Vagina (tissue), 2 donors: ENCODE results near the gene SLC39A12. TPM values are rescaled to one million over a fixed set of nuclear protein-coding genes. Genes with fewer than 3 reads are reported as not detected.

Source experiments
- DNase-seq, 2 donors: peaks; one replicate each; pipeline ENCODE4 v3.0.0-alpha.2; 2017; ENCODE audit errors: extremely low spot score in 2 of 2
- H3K27ac ChIP-seq: fragments of 200-600 bp; sonication (generic); one replicate; pipeline ENCODE4 v1.5.1; 2019
- H3K27me3 ChIP-seq: fragments of 200-600 bp; sonication (generic); one replicate; pipeline ENCODE4 v1.5.1; 2019
- H3K36me3 ChIP-seq, 2 donors: fragments of 200-600 bp; sonication (generic); one replicate each; pipeline ENCODE4 v1.5.1; 2017 to 2019
- H3K4me1 ChIP-seq: fragments of 200-600 bp; sonication (generic); one replicate; pipeline ENCODE4 v1.5.1; 2019
- H3K4me3 ChIP-seq, 2 donors: fragments of 200-600 bp; sonication (generic); 1 replicate in 1 of 2; 2 replicates in 1 of 2; pipeline ENCODE4 v1.5.1; 2016 to 2019
- H3K9me3 ChIP-seq: fragments of 200-600 bp; sonication (generic); one replicate; pipeline ENCODE4 v1.5.1; 2019
- POLR2A ChIP-seq, 2 donors: fragments of 450-650 bp; IDR thresholded peaks; one replicate each; pipeline ENCODE4 v1.6.1; 2017; ENCODE audit warnings: antibody characterized with exemption in 2 of 2, mild to moderate bottlenecking in 2 of 2, moderate library complexity in 2 of 2
- POLR2AphosphoS5 ChIP-seq, 2 donors: sonication (generic); formaldehyde crosslinking; IDR thresholded peaks; one replicate each; pipeline ENCODE4 v1.9.0; 2017; ENCODE audit warnings: antibody characterized with exemption in 2 of 2, mild to moderate bottlenecking in 2 of 2, low read depth in 1 of 2; ENCODE audit not compliant: insufficient read depth in 1 of 2
- intact Hi-C: fragments of 100-400 bp; cut with DNase I; formaldehyde crosslinking; loops from one replicate; pipeline ENCODE4 v1.15.1; 2023
- total RNA-seq: library from RNA; depleted of rRNA; stranded (reverse); fragments of >200 nt; gene quantifications from one replicate; pipeline ENCODE4 v1.2.3, GENCODE V29; 2016
- TF ChIP-seq, protein P1 (sequence below), 3 experiments: fragments of 450-650 bp in 2 of 3; fragments of 200-600 bp in 1 of 3; sonication (generic) in 1 of 3; IDR thresholded peaks; one replicate each; pipeline ENCODE4 v1.5.1; 2017 to 2019; ENCODE audit warnings: antibody characterized with exemption in 3 of 3, mild to moderate bottlenecking in 2 of 3, moderate library complexity in 2 of 3

The SLC39A12 gene
- total RNA-seq, 1 donor from 2014 or later = not detected

DNA sequence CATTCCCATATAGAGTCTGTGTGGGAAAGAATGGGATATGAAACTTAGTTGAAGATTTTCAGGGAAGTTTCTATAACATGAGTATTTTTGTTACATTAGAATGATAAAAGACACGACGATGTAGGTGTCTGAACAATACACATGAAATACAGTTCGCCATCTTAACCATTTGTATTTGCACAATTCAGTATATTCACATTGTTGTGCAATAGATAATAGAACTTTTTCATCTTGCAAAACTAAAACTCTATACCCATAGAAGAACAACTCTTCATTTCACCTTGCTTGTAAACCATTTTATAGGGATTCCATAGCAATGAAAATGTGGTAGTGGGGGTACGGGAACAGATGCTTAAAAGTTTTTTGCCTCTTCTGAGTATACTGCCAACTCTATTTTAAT is 32.8 kb downstream of the SLC39A12 start:
- H3K27ac ChIP-seq = no peak overlapping the region
- TF ChIP-seq POLR2A (IDR thresholded peaks at IDR 0.05) = no peak
- TF ChIP-seq, protein P1, sequence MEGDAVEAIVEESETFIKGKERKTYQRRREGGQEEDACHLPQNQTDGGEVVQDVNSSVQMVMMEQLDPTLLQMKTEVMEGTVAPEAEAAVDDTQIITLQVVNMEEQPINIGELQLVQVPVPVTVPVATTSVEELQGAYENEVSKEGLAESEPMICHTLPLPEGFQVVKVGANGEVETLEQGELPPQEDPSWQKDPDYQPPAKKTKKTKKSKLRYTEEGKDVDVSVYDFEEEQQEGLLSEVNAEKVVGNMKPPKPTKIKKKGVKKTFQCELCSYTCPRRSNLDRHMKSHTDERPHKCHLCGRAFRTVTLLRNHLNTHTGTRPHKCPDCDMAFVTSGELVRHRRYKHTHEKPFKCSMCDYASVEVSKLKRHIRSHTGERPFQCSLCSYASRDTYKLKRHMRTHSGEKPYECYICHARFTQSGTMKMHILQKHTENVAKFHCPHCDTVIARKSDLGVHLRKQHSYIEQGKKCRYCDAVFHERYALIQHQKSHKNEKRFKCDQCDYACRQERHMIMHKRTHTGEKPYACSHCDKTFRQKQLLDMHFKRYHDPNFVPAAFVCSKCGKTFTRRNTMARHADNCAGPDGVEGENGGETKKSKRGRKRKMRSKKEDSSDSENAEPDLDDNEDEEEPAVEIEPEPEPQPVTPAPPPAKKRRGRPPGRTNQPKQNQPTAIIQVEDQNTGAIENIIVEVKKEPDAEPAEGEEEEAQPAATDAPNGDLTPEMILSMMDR (IDR thresholded peaks at IDR 0.05) = no peak
- no peak for TF ChIP-seq POLR2AphosphoS5 (IDR thresholded peaks at IDR 0.05; ENCODE audit: insufficient read depth in 1 of 2, low read depth in 1 of 2)
- DNase-seq = no peak
- intact Hi-C loops = no loop called here
- H3K4me3 ChIP-seq = no peak overlapping the region
- no peaks in the 10 kb centered on the region for H3K36me3 ChIP-seq
- H3K4me1 ChIP-seq = no peaks in the 10 kb centered on the region
- no peaks in the 10 kb centered on the region for H3K9me3 ChIP-seq
- no peaks in the 10 kb centered on the region for H3K27me3 ChIP-seq

DNA sequence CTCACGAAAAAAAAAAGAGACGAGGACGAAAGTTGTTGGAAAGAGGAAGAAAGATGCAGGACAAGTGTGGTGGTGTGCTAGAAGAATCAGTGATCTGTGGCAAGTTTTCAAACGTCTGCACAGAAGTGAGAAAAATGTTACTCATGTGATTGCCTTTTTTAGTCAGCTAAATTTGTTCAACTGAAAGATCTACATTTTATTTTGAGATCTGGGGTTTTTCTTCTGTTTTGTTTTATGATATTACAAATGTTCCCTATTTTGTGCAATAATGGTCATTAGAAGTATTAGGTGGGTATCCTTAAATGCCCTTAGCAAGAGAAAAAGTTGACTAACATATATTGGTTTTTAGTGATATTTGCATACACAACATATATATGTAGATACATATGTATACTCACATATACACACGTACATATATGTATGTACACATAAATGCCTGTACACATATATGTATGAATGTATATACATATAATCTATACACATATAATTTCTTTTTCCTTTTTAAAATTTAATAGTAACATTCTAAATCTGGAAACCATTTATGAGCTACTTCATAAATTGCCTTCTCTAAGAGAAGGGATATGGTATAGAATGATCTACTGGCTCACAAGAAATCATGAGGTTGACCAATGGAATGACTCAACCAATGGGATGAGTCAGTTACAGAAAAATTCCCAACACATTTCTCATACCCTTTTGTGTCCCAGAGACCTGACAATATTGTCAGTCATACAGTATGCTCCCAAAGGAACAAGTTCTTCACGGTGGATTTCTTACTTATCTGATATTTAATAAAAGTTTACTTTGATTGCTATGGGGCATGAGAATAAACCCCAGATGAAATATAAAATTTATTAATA is 38.4 kb downstream of the SLC39A12 start:
- no peaks in the 10 kb centered on the region for H3K4me1 ChIP-seq
- no peaks in the 10 kb centered on the region for H3K36me3 ChIP-seq
- no peaks in the 10 kb centered on the region for H3K27me3 ChIP-seq
- no peaks in the 10 kb centered on the region for H3K9me3 ChIP-seq
- no peak overlapping the region for H3K27ac ChIP-seq
- H3K4me3 ChIP-seq = no peak overlapping the region
- TF ChIP-seq POLR2A (IDR thresholded peaks at IDR 0.05) (no peak), POLR2AphosphoS5 (IDR thresholded peaks at IDR 0.05; ENCODE audit: insufficient read depth in 1 of 2, low read depth in 1 of 2) (no peak)
- TF ChIP-seq, protein P1 (IDR thresholded peaks at IDR 0.05) = no peak
- intact Hi-C loops = no loop called here
- no peak for DNase-seq

DNA sequence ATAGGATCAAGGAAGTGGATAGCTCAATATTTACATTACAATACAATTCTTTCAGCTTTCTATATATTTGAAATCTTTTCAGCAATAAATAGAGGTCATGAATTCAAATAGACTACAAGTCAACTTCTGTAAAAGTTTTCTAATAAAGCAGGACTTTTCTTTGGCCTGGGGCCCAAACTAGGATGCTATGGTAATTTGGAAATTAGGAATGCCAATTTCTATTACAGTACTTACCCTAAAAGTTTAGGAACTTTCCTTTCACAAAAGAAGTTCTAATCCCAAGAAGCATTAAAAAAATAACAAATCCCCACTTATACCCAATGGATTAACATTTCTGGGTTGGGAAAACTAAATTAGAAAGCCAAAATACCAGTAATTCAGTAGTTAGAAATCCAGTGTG is 40.5 kb downstream of the SLC39A12 start:
- Histone ChIP-seq H3K27me3 (no peaks in the 10 kb centered on the region), H3K4me3 (no peak overlapping the region), H3K9me3 (no peaks in the 10 kb centered on the region), H3K4me1 (no peaks in the 10 kb centered on the region), H3K36me3 (no peaks in the 10 kb centered on the region), H3K27ac (no peak overlapping the region)
- TF ChIP-seq POLR2AphosphoS5 (IDR thresholded peaks at IDR 0.05; ENCODE audit: insufficient read depth in 1 of 2, low read depth in 1 of 2) (no peak), POLR2A (IDR thresholded peaks at IDR 0.05) (no peak)
- TF ChIP-seq, protein P1 (IDR thresholded peaks at IDR 0.05) = no peak
- no peak for DNase-seq
- intact Hi-C loops = no loop called here

DNA sequence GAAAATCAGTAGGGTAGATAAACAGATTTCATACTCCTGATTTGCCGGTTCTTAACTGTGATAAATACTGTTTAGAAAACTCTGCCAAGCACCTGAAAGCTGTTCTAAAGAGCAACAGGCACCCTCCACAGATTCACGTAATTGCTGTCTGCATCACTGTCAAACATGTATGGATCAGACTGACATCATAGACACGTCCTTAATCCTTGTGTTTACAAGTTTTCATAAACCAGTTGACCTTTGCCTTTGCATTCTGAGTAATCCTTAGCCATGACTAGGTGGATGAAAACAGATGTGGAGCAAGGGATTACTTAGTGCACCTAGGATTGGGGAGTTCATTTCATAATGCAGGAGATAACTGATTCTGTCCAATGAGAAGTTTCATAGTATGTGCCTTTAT is 41.6 kb downstream of the SLC39A12 start:
- DNase-seq = no peak
- Histone ChIP-seq H3K36me3 (no peaks in the 10 kb centered on the region), H3K4me1 (no peaks in the 10 kb centered on the region), H3K27me3 (no peaks in the 10 kb centered on the region), H3K4me3 (no peak overlapping the region), H3K27ac (no peak overlapping the region), H3K9me3 (no peaks in the 10 kb centered on the region)
- TF ChIP-seq POLR2A (IDR thresholded peaks at IDR 0.05) (no peak), POLR2AphosphoS5 (IDR thresholded peaks at IDR 0.05; ENCODE audit: insufficient read depth in 1 of 2, low read depth in 1 of 2) (no peak)
- TF ChIP-seq, protein P1 (IDR thresholded peaks at IDR 0.05) = no peak
- intact Hi-C loops = no loop called here

DNA sequence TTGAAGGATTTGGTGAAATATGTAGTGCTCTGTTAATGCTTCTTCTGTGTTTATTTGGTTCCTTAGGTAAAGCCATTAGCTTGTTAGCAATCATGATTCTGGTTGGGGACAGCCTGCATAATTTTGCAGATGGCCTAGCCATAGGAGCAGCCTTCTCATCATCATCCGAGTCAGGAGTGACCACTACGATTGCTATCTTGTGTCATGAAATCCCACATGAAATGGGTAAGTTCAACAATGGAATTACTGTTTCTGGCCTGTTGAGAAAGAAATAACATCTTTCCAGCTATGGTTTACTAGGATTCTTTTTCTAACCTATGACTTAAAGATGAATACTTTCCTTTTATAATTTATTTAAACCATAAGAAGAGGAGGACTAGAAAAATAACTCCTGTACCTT is 48.9 kb downstream of the SLC39A12 start:
- intact Hi-C loops = no loop called here
- Histone ChIP-seq H3K27me3 (no peaks in the 10 kb centered on the region), H3K4me1 (no peaks in the 10 kb centered on the region), H3K27ac (no peak overlapping the region), H3K36me3 (no peaks in the 10 kb centered on the region), H3K9me3 (no peaks in the 10 kb centered on the region), H3K4me3 (no peak overlapping the region)
- TF ChIP-seq POLR2AphosphoS5 (IDR thresholded peaks at IDR 0.05; ENCODE audit: insufficient read depth in 1 of 2, low read depth in 1 of 2) = no peak
- TF ChIP-seq POLR2A (IDR thresholded peaks at IDR 0.05) = no peak
- TF ChIP-seq, protein P1 (IDR thresholded peaks at IDR 0.05) = no peak
- DNase-seq = no peak
